ENCODE measurements around the gene SCAMP2.

GRCh38 chr15:74845208-74845568 lies 28.0 kb downstream of the SCAMP2 start:
- TF ChIP-seq CTCF (conservative IDR thresholded peaks at IDR 0.05 in 1 of 2, IDR thresholded peaks at IDR 0.05 in 1 of 2; ENCODE audit: low read depth in 1 of 2, low read length in 2 of 2): no peak
- TF ChIP-seq EZH2 (IDR thresholded peaks at IDR 0.05; ENCODE audit: low read length, missing control alignments): no peak
